ENCODE data around the gene ARID3A.

Gene ARID3A

GRCh38 chr19:990119-990571, 64.3 kb downstream of the ARID3A start:
- no peak for DNase-seq (ENCODE audit: low read depth)

- no peak for DNase-seq (ENCODE audit: low read depth)
Measured at GRCh38 chr19:990746-991145, 64.9 kb downstream of the ARID3A start.

- no peak for DNase-seq (ENCODE audit: low read depth)
Measured at GRCh38 chr19:991174-991931, 65.5 kb downstream of the ARID3A start.

GRCh38 chr19:991932-992669, 66.3 kb downstream of the ARID3A start:
- no peak for DNase-seq (ENCODE audit: low read depth)

GRCh38 chr19:992670-993055, 66.8 kb downstream of the ARID3A start:
- no peak for DNase-seq (ENCODE audit: low read depth)

GRCh38 chr19:993361-993830, 67.6 kb downstream of the ARID3A start:
- no peak for DNase-seq (ENCODE audit: low read depth)

GRCh38 chr19:993831-994393, 68.1 kb downstream of the ARID3A start:
- no peak for DNase-seq (ENCODE audit: low read depth)

GRCh38 chr19:994516-994915, 68.7 kb downstream of the ARID3A start:
- DNase-seq (ENCODE audit: low read depth) = no peak

GRCh38 chr19:995051-995827, 69.4 kb downstream of the ARID3A start:
- DNase-seq (ENCODE audit: low read depth) = no peak

GRCh38 chr19:996051-996838, 70.4 kb downstream of the ARID3A start:
- peak; percentile 66 for DNase-seq (ENCODE audit: low read depth)

- DNase-seq (ENCODE audit: low read depth) = no peak
Measured at GRCh38 chr19:998064-998463, 72.2 kb downstream of the ARID3A start.

GRCh38 chr19:999379-999719, 73.5 kb downstream of the ARID3A start:
- no peak for DNase-seq (ENCODE audit: low read depth)

- DNase-seq (ENCODE audit: low read depth) = peak; percentile 36
Measured at GRCh38 chr19:1000095-1000494, 74.3 kb downstream of the ARID3A start, which contains the start of gene GRIN3B. TSS of gene GRIN3B (plus strand) at chr19:1000419. CDS start at chr19:1000438, 19 bp downstream.

GRCh38 chr19:1000591-1001537, 75.0 kb downstream of the ARID3A start:
- DNase-seq (ENCODE audit: low read depth) = no peak

- DNase-seq (ENCODE audit: low read depth) = peak; percentile 49
Measured at GRCh38 chr19:1001538-1002166, 75.8 kb downstream of the ARID3A start.

- no peak for DNase-seq (ENCODE audit: low read depth)
Measured at GRCh38 chr19:1002600-1002999, 76.8 kb downstream of the ARID3A start.

GRCh38 chr19:1003283-1003682, 77.4 kb downstream of the ARID3A start:
- no peak for DNase-seq (ENCODE audit: low read depth)

GRCh38 chr19:1004204-1004802, 78.5 kb downstream of the ARID3A start:
- DNase-seq (ENCODE audit: low read depth) = no peak
